ENCODE measurements around the gene ADARB1.

DNA sequence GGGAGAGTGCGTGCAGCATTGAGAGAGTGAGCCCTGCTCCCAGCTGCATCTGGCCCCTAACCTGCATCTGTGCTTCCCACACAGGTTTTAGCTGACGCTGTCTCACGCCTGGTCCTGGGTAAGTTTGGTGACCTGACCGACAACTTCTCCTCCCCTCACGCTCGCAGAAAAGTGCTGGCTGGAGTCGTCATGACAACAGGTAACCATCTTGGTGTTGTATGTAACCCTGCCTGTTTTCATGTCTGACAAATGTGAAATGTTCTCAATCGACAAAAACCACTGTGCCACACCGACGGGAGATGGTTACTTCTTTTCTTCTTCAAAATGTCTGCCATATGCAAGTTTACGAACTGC is 105.8 kb downstream of the ADARB1 start:
- TF ChIP-seq, protein P1, sequence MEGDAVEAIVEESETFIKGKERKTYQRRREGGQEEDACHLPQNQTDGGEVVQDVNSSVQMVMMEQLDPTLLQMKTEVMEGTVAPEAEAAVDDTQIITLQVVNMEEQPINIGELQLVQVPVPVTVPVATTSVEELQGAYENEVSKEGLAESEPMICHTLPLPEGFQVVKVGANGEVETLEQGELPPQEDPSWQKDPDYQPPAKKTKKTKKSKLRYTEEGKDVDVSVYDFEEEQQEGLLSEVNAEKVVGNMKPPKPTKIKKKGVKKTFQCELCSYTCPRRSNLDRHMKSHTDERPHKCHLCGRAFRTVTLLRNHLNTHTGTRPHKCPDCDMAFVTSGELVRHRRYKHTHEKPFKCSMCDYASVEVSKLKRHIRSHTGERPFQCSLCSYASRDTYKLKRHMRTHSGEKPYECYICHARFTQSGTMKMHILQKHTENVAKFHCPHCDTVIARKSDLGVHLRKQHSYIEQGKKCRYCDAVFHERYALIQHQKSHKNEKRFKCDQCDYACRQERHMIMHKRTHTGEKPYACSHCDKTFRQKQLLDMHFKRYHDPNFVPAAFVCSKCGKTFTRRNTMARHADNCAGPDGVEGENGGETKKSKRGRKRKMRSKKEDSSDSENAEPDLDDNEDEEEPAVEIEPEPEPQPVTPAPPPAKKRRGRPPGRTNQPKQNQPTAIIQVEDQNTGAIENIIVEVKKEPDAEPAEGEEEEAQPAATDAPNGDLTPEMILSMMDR (conservative IDR thresholded peaks at IDR 0.05): no peak
- no peak for TF ChIP-seq ZFX (IDR thresholded peaks at IDR 0.05)

Data from C4-2B (cell line).